Activated T-helper 17 cell treated with anti-CD3 and anti-CD28 coated beads, Interleukin-2, amount 50 U/mL, for 72 hours (primary cell): ENCODE data around the gene MRPL47. TPM values are rescaled to one million over a fixed set of nuclear protein-coding genes. Genes with fewer than 3 reads are reported as not detected.
A peak's percentile ranks its signal among the peaks of the same experiment; 100 is the strongest.

ENCODE experiments used
- ATAC-seq: fragments of 150-1000 bp; cut with Tn5 transposase; replicated peaks from 2 replicates; pipeline ENCODE4 v1.10.0; 2021; ENCODE audit warnings: mild to moderate bottlenecking, moderate library complexity
- H3K27ac Mint-ChIP-seq: one replicate; pipeline ENCODE4 v1.8.0; 2022; ENCODE audit warnings: mixed read lengths
- H3K27me3 Mint-ChIP-seq: one replicate; pipeline ENCODE4 v1.8.0; 2022; ENCODE audit warnings: mixed read lengths
- H3K36me3 Mint-ChIP-seq: one replicate; pipeline ENCODE4 v1.8.0; 2022; ENCODE audit warnings: low read depth, mild to moderate bottlenecking, mixed read lengths
- H3K4me1 Mint-ChIP-seq: one replicate; pipeline ENCODE4 v1.8.0; 2022; ENCODE audit warnings: mixed read lengths
- H3K4me3 Mint-ChIP-seq: one replicate; pipeline ENCODE4 v1.8.0; 2022; ENCODE audit warnings: mild to moderate bottlenecking, mixed read lengths
- H3K9me3 Mint-ChIP-seq: one replicate; pipeline ENCODE4 v1.8.0; 2022; ENCODE audit warnings: mixed read lengths
- total RNA-seq, 2 donors: library from RNA; stranded (reverse); gene quantifications; one replicate each; pipeline ENCODE4 v1.2.3, GENCODE V29; 2022

MRPL47 gene
- total RNA-seq, 2 donors from 2014 or later = 35.9 to 62.6 TPM

DNA sequence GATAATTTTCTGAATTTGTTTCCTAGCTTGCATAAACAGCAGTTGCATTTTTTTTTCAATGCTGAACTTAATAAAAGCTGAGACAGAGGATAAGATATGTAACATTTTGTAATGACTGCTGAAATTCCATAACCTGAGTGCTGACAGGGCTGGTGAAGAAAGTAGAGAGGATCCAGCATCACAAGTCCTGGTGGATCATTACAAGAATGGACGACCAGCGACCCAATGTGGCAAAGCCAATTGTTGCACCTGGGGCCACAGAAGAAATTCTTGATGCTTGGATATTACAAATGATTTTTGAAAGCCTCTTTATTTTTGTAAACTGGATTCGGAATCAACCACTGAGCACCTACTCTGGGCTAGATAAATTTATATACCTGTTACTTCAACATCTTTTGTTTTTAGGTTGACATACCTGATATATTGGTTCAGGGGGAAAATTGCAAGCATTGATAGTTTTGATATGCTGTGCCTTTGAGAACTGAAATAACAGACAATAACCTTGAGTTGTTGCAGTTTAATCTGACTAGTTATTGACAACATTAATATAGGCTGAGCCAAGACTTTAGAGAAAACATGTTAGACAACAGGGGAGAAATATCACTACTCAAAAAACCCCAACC lies 45.6 kb downstream of the MRPL47 start:
- Mint-ChIP-seq H3K4me1 (peaks cover 4% of the 10 kb centered on the region), H3K27me3 (no peaks in the 10 kb centered on the region), H3K9me3 (no peaks in the 10 kb centered on the region), H3K36me3 (no peaks in the 10 kb centered on the region), H3K4me3 (no peak overlapping the region), H3K27ac (no peak overlapping the region)
- ATAC-seq = no peak

DNA sequence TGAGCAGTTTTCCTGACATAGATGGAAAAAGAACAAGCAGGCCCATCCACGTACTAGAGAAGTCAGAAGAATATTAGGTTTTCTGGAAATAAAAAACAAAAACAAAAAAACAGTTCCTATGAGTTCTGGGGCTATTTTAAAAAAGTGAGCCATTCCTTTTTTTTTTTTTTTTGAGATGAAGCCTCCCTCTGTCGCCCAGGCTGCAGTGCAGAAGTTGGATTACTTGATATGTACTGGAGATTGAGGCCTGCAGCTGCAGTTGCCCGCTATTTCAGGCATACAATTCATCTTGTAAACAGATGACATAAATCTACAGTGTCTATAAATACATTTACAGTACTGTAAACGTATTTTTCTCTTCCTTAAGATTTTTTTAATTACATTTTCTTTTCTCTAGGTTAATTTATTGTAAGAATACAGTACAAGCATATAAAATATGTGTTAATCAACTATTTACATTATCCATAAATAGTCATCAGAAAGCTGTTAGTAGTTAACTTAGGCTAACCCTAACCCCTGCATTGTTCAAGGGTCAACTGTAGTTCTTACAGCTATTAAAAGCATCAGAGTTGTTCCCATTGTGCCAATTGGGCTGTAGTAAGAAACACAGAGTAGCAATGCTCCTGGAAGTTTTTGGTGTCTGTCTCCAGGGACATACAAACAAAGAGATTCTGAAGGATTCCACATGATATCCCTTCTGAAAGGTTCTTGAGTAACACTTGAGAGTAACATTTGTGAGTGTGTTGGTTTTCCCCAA lies 52.9 kb downstream of the MRPL47 start:
- Mint-ChIP-seq H3K27me3 (no peaks in the 10 kb centered on the region), H3K9me3 (no peaks in the 10 kb centered on the region), H3K27ac (no peak overlapping the region), H3K36me3 (no peaks in the 10 kb centered on the region), H3K4me1 (no peaks in the 10 kb centered on the region), H3K4me3 (no peak overlapping the region)
- no peak for ATAC-seq

DNA sequence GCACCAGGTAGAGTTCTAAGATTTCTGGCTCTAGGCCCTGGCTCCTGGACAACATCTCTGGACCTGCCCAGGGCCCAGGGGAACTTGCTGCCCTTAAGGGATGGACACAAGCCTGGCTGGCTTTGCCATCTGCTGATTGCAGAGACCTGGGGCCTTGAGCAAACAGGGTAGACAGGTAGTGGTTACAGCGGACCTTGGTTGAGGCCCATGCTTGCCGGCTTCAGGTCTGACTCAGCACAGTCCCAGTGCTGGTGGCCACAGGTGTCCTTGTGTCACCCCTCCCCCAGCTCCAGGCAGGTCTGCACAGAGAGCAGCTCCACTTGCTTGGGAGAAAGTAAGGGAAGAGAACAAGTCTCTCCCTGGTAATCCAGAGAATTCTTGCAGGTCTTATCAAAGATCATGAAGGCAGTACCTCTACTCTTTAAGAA lies 57.6 kb downstream of the MRPL47 start:
- ATAC-seq = no peak
- peaks cover 8% of the 10 kb centered on the region for H3K27me3 Mint-ChIP-seq
- H3K4me1 Mint-ChIP-seq = no peaks in the 10 kb centered on the region

DNA sequence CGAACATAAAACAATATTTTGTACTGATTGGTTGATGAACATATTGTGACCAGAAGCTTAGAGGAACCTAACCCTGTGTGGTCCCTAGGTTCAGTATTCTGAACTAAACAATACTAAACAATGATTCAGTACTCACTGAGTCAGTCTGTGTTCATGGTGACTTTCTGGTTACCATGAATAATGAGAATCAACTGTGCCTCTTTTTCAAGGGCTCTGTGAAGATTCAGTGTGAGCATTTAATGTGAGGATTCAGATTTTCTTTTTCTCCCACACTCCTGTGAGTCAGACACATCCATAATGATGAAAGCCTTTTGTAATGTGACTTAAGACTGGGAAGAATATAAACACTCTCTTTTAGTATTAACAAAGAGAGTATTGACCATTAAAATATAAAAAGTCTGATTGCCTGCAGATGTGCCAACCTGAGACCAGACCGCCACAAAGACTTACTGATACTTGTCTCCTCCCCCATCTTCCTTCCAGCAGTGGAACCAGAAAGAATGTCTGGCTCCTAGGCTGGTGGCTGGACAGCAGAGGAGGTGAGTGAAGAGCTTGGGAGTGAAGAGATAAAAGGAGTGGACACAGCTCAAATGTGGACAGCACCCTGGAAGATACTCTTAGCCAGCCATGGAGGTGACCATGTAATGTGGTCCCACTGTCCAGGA lies 59.3 kb downstream of the MRPL47 start:
- peaks cover 3% of the 10 kb centered on the region for H3K4me1 Mint-ChIP-seq
- peaks cover 13% of the 10 kb centered on the region for H3K27me3 Mint-ChIP-seq
- no peaks in the 10 kb centered on the region for H3K36me3 Mint-ChIP-seq
- no peak overlapping the region for H3K4me3 Mint-ChIP-seq
- H3K27ac Mint-ChIP-seq = no peak overlapping the region
- no peaks in the 10 kb centered on the region for H3K9me3 Mint-ChIP-seq
- peak; percentile 89 for ATAC-seq

More for the DNA sequence above, 57.6 kb downstream of the MRPL47 start:
- H3K4me3 Mint-ChIP-seq = no peak overlapping the region
- no peak overlapping the region for H3K27ac Mint-ChIP-seq
- no peaks in the 10 kb centered on the region for H3K9me3 Mint-ChIP-seq
- H3K36me3 Mint-ChIP-seq = no peaks in the 10 kb centered on the region

DNA sequence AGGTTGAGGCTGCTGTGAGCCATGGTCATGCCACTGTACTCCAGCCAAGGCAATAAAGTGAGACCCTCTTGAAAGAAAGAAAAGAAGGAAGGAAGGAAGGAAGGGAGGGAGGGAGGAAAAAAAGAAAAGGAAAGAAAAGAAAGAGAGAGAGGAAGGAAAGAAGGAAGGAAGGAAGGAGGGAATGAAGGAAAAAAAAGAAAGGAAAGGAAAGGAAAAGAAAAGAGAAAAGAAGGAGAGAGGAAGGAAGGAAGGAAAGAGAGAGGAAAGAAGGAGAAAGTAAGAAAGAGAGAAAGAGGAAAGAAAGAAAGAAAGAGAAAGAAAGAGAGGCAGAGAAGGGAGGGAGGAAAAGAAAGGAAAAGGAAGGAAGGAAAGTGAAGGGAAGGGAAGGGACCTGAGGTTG lies 62.1 kb downstream of the MRPL47 start:
- Mint-ChIP-seq H3K4me1 (peaks cover 4% of the 10 kb centered on the region), H3K27me3 (peaks cover 13% of the 10 kb centered on the region), H3K9me3 (no peaks in the 10 kb centered on the region), H3K27ac (no peak overlapping the region), H3K4me3 (no peak overlapping the region), H3K36me3 (no peaks in the 10 kb centered on the region)
- no peak for ATAC-seq

- no peak for ATAC-seq
- Mint-ChIP-seq H3K27ac (no peak overlapping the region), H3K9me3 (no peaks in the 10 kb centered on the region), H3K4me3 (no peak overlapping the region), H3K4me1 (peaks cover 4% of the 10 kb centered on the region), H3K27me3 (peaks cover 13% of the 10 kb centered on the region), H3K36me3 (no peaks in the 10 kb centered on the region)
Observed at GRCh38 chr3:179541596-179541995, 62.8 kb downstream of the MRPL47 start.

- Mint-ChIP-seq H3K4me1 (peaks cover 4% of the 10 kb centered on the region), H3K27me3 (peaks cover 13% of the 10 kb centered on the region), H3K4me3 (no peak overlapping the region), H3K36me3 (no peaks in the 10 kb centered on the region), H3K27ac (no peak overlapping the region), H3K9me3 (no peaks in the 10 kb centered on the region)
- ATAC-seq = no peak
Observed at GRCh38 chr3:179541094-179541493, 63.3 kb downstream of the MRPL47 start.

Other genes starting within 250 kb of the MRPL47 start
- 1 to 10 TPM in 1 of 2 donors, under 1 TPM in 1; 0.53 to 1.7 TPM for gene GNB4, start 153.2 kb downstream of the MRPL47 start, total RNA-seq
- gene ACTL6A, start 41.7 kb downstream of the MRPL47 start, total RNA-seq = 10 to 100 TPM; 59.0 to 88.4 TPM
- 10 to 100 TPM; 81.7 to 96.9 TPM for gene NDUFB5, start 156 bp upstream of the MRPL47 start, total RNA-seq
- 10 to 100 TPM in 1 of 2 donors, 1 to 10 TPM in 1; 4.2 to 12.9 TPM for gene USP13, start 48.4 kb upstream of the MRPL47 start, total RNA-seq